Fibroblast of skin of left biceps (primary cell): Measurements from ENCODE around the gene CORO2B.

ENCODE experiments used
- DNase-seq, 2 experiments: peaks; one replicate each; pipeline ENCODE4 v3.0.0-alpha.2; 2013; ENCODE audit warnings: low read depth in 2 of 2

The CORO2B gene, protein sequence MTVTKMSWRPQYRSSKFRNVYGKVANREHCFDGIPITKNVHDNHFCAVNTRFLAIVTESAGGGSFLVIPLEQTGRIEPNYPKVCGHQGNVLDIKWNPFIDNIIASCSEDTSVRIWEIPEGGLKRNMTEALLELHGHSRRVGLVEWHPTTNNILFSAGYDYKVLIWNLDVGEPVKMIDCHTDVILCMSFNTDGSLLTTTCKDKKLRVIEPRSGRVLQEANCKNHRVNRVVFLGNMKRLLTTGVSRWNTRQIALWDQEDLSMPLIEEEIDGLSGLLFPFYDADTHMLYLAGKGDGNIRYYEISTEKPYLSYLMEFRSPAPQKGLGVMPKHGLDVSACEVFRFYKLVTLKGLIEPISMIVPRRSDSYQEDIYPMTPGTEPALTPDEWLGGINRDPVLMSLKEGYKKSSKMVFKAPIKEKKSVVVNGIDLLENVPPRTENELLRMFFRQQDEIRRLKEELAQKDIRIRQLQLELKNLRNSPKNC

DNA sequence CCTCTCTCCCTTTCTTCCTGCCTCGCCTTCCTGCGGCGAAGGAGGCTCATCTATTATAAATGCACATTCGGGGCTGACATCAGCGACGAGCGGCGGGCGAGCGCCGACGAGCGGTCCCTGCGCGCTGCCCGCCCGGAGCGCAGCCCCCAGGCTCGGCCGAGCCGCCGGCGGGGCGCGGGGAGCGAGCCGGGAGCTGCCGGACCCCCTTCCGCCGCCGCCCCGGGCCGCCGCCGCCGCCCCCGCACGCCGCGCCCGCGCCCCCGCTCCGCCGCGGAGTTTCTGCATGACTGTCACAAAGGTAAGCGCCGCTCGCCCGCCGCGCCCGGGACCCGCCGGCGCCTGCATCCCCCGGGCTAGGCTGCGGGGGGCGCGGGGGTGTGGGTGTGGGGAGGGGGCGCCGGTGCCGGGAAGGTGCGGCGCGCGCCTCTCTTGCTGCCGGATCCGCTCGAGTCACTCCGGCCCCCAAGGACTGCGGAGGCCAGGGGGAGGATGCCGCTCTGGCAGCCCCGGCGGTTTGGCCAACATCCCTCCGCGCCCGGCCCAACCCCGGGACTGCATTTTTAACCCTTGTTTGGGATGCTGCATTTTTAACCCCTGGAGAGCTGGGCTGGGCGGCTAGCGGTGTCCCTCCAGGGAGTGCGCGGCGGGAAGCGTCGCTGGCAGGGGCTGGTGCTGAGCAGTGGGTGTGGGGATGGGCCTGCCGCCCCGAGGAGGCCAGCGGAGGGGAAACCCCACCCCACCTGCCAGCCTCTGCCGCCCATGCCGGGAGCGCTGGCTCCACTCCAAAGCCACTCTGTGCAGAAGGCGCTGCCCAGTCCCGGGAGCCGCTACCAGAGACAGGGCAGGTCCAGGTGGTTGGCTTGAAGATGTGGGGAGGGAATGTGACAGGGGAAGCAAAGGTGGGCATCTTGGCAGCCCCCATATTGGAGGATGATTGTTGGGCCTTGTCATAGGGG is at the start of gene CORO2B:
CORO2B (plus strand) TSS at position 14 of the 956 bp plus-strand sequence; CDS start at position 284, 270 bp downstream.
- no peak for DNase-seq

DNA sequence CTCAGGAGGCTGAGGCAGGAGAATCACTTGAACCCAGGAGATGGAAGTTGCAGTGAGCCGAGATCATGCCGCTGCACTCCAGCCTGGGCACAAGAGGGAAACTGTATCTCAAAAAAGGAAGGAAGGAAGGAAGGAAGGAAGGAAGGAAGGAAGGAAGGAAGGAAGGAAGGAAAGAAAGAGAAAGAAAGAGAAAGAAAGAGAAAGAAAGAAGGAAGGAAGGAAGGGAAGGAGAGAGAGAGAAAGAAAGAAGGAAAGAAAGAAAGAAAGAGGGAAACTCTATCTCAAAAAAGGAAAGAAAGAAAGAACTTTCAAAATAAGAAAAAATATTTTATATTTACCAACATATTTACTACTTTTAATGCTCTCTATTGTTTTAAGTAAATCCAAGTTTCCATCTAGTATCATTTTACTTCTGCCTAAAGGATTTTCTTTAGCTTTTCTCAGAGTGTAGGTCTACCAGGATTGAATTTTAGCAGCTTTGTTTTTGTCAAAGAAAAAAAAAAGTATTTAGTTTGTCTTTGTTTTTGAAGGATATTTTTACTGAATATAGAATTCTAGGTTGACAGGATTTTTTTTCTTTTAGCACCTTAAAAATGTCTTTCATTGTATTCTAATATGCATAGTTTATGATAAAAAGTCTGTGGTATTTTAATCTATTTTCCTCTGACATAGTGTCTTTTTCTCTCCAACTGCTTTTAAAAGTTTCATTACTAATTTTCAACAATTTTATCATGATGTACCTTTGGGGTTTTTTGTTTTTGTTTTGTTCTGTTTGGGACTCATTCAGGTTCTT is 47.2 kb upstream of the CORO2B start:
- DNase-seq = no peak

DNA sequence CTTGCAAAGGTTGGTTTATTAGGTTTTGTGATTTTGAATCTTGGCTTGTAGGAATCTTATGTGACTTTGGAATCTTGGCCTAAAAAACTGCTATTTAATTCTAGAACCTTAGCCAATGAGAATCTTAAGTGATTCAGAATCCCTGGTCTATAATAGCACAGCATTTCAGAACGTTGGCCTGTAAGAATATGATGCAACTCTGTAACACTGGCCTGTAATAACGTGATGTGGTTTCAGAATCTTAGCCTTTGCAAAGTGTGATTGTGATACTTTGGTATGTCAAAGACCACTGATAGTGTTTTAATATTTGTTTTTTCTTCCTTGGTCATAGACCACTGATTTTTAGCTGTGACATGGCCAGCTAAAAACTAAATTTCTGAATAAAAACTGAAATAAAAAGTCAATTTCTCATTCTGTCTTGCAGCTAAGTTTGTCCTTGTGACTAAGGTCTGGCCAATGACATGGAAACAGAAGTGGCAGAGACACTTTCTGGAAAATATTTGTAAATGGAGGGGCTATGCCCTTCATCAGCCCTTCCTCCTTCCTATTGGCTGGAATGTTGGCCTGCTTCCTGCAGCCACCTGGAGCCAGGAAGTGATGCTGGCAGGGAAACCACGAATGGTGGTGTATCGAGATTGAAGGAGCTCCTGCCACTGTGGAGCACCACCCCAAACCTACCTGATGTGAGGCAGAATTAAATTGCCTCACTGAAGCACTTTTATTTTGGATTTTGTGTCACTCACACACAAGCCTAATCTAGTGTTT is 42.3 kb upstream of the CORO2B start:
- DNase-seq = peak; percentile 97 to 98

DNA sequence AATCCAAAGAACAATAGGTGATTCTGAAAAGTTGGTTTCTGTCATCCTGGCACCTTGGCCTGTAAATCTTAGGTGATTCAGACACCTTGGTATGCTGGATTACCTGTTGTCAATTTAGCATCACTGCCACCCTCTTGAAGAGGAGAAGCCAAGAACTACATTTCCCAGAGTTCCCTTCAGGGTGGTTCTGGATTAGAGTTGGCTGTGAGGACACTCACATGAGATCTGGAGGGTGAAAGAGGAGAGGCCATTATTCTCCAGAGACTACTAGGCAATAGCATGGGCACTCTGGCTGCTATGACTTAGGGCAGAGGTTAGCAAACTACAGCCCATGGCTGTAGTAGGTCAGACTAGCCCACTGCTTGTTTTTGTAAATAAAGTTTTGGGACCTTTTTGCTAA is 41.7 kb upstream of the CORO2B start:
- DNase-seq = no peak

DNA sequence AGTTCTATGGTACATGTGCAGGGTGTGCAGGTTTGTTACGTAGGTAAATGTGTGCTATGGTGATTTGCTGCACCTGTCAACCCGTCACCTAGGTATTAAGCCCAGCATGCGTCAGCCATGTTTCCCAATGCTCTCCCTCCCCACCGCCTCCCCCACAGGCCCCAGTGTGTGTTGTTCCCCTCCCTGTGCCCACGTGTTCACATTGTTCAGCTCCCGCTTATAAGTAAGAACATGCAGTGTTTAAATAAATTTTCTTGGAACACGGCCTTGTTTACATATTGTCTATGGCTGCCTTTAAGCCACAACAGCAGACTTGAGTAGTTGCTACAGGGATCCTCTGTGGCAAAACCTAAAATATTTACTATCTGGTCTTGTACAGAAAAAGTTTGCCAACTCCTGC is 41.3 kb upstream of the CORO2B start:
- no peak for DNase-seq

DNA sequence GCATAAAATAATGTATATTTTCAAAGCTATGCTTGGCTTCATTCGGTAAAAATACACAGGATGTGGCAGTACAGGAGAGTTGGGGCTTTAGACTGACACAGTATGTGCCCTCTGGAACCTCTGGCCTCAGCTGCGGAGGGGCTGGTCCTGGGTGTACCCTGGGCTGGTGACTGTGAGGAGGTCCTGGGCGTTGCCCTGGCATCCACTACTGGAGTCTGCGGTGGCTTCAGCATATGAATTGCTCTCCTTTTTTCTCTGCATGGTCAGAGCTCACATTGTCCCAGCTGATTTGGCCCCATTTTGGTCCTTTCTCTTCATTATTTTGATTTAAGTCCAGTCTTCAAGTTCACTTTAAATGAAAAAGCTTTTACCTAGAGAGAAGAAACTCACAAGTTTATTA is 40.5 kb upstream of the CORO2B start:
- DNase-seq = no peak

DNA sequence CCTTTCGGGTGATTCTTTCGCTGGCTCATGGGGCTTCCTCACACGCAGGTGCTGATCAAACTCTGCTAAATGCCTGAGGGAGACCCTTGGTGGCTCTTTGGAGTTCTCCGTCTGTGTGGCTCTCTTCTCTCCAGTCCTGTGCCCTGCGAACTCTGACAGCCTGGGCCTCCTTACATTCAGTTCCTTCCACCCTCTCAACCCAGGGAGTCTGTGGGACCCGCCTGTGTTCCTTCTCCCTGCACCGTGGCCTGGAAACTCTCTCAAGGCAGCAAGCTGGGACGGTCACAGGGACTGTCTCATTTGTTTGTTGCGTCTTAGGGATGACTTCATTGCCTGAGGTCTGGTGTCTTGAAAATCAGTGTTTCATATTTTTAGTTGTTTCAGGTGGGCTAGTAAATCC is 37.0 kb upstream of the CORO2B start:
- no peak for DNase-seq

DNA sequence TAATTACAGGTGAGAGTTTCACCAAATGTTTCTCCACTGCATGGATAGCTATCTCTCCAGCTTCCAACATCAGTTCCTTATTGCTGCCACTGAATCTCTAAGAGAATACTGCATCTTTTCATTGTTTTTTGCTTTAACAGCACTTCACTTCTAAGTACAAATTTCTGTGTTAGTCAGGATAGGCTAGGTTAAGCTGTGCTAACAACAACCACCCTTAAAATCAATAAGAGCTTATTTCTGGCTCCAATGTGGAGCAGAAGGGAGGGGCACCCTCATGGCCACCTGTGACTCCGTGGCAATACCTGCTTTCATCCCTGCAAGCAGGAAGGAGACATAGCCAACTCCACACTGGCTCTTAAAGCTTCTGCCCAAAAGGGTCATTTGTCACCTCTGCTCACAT is 36.4 kb upstream of the CORO2B start:
- no peak for DNase-seq

DNA sequence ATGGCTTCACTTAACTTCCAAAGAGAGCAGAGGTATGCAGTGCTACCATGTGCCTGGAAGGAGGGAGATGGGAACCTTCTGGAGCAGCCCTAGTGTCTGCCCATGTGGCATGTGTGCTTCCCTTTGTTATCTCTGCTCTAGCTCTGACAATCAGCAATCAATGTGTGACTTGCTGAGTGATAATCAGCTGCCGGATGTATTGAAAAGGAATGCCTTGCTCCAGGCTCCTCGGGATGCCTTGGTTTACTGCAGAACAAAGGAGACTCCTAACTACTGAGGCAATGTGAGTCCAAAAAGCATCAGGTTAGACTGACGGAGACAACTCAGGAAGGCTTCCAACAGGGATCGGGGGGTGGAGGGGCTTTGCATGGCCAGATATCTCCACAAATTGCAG is 36.0 kb upstream of the CORO2B start:
- no peak for DNase-seq

DNA sequence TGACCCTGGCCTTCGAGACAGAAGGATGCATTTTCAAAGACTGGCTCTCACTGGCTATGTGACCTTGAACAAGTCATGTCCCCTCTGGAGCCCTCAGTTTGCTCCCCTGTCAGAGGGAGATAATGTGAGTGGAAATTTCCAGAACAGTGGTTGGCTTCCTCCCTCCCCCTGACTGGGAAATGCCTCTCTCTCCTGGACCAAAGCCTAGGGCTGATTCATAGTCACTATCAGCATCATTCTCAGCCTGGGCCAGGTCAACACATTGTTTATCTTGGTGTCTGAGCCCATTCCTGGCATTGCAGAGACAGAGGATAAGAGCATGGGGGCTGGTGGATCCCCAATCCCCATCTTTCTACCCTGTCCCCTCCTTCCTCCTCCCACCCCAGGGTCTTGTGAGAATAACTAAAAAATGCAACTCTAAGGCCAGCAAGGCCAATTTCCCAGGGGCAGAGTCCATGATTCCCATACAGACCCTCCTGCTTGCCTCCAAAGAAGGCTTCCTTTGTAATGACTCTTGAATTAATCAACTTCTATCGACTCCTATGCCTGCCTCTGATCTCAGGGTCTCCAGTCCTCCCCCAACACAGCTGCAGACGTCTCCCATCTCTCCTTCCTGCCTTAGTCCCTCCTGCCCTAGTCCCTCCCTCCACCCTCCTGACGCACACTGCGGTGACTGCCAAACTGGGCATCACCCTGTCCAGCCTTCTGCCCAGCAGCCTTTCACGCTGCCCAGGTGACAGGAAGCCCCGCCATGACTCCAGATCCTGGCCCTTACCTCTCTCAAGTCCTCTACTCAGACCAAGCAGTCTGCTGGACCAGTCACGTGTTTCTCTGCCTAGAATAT is 35.4 kb upstream of the CORO2B start:
- peak; percentile 90 to 93 for DNase-seq

DNA sequence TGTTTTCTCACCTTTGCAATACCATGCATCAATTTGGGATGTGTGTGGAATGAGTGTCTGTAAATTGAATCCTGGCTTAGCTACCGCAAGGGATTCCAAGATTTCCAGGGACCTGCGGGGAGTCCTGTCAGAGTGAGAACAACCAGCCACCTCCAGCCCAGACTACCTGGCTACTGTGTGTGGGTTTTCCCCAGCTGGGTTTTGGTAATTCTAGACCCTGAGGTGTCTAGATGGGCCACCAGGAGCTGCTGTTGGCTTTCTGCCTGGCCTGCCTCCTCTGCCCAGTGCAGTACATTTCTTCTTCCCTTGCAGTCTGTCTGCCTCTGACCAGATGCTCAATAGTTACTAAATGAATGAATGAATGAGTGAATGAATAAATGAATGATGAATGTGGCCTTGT is 32.5 kb upstream of the CORO2B start:
- no peak for DNase-seq

DNA sequence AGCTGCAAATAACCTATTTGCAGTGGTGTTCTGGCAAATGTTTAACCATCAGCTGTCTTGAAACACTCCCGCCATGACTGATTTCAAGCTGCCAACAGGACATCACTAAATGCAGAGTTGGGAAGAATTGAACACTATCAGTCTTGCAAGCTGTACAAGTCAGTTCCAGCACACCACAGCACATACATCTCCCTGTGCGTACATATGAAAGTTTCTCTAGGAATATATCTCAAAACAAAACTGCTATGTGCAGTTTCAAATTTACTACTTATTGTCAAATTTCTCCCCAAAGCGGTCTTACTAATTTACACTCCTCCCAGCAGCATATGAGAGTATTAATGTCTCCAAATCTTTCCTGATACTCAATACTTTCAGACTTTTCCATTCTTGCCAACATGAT is 30.4 kb upstream of the CORO2B start:
- DNase-seq = no peak

DNA sequence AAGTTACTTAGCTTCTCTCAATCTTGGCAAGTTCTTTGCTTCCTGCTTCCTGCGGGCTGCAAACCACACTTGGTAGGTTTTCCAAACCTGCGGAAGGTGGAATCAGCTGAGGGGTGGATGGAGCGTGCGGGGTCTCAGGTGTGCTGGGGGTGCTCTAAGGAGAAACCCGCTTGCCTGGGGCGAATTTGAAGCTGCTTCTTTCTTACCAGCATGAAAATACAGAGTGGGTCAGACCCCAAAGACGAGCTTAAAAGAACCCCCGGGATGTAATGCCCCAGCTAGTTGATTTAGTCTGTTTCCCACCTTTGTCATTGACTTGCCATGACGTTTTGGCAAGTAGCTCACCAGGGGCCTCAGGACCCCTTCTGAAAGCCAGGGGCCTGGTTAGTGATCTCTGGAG is 28.8 kb upstream of the CORO2B start:
- no peak for DNase-seq

DNA sequence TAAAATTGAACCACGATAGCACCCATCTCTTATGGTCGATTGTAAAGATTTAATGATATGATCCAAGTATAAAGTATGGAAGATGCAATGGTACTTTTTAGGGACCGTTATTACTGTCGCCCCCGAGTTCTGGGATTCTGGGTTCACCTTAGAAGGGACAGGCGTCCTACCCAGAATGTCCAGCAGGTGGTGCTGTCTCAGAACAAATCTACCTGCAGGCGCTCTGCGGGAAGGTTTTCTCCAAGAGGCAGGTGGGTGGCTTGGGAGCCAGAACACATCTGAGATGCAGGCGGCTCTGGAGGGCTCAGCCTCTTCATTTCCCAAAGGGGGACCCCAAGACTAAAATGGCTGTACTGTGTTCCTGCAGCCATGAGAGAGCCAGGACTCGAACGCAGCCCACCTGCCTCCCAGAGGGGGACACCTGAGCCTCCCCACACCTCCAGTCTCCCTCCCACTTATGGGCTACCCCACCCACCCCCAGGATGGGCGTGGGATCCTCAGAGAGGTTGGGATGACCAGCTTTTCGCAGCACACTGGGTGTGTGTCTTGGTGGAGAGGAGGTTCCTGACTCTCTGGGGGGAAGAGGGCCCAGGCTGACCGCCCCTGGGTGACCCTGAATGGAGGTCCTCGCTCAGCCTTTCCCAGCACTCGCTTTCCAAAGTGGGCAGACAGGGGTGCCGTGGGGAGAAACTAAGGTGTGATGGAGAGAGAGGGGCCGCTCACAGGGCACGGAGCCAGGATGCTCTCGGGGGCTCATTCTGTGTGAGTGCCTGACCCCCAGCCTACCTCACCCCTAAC is 28.1 kb upstream of the CORO2B start:
- no peak for DNase-seq

DNA sequence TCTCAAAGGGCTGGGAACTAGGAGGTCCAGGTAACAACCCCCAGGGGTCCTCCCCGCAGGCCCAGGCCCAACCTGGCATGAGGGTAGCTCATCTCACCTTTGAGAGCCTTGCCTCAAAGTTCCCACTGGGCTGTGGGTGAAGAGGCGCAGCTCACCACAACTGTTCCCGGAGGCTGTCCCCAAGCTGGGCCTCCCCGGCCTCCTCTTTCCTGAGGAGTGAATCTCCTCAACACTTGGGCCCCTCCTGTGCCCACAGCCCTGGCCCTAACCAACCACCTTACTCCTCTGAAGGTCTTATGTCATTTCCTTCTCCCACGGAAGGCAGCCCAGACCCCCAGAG is 27.5 kb upstream of the CORO2B start:
- DNase-seq = no peak

DNA sequence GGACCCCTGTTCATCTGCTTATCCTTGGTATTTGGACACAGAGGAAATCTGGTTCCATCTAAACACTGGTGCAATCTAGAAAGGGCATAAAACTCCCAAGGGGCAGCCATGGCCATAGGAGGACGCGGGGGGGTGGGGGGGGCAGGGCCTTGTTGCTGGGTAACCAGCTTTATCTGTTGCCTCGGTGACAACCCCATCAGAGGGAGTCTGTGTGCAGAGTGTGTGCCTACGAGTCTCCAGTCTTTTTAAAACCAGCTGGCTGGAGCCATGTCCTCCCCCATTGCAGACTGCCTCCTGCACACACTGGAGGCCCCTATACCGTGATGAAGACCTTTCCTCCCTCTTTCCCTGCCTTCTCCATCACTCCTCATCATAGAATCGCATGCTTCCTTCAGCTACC is 26.4 kb upstream of the CORO2B start:
- DNase-seq = no peak

DNA sequence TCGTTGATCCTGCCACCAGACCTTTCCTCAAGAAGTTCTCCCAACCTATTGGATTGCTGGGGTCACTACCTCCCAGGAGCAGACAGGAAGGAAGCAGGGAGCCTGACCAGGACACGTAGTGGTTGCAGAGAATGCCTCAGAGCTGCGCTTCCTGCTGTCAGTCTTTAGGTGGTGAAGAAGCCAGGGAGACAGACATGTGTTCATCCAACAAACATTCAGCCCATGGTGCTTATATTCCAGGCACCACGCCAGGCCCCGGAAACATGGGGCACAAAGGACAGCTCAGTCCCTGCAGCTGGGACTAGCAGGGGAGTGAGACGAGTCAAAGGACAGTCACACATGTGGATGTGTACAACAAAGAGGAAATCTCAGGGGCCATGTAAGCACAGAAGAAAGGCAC is 26.0 kb upstream of the CORO2B start:
- DNase-seq = no peak

DNA sequence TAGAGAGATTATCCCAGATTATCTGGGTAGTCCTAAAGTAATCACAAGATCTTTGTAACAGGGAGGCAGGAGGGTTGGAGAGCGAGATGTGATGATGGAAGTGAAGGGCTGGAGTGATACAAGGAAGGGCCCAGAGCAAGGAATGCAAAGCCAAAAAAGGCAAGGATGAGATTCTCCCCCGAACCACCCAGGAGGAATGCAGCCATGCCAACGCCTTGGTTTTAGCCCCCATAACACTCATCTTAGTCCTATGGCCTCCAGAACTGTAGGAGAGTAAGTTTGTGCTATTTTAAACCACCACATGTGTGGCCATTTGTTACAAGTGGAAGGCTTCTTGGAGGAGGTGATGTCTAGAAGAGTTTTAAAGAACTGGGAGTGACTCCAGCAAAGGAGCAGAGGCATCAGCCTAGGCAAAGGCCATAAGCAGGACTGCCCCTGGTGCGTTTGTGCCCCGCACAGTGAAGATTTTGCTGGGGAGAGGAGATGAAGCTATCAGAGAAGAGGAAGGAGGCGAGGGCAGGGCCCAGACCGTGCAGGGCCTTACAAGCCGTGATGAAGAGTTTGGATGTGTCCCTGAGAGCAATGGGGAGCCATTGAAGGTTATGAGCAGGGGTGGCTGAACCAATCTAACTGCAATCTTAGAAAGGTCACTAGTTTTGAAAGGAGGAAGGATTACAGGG is 25.3 kb upstream of the CORO2B start:
- DNase-seq = no peak
